GM23248 (cell line): ENCODE measurements around the gene SLC13A4. TPM values are rescaled to one million over a fixed set of nuclear protein-coding genes. Genes with fewer than 3 reads are reported as not detected.

ENCODE experiments used
- DNase-seq: peaks from one replicate; pipeline ENCODE4 v3.0.0-alpha.2; 2015
- H2AFZ ChIP-seq: fragments of 200-600 bp; sonication (generic); 2 replicates; pipeline ENCODE4 v1.6.1; 2016; ENCODE audit warnings: antibody characterized with exemption
- H3F3A ChIP-seq: fragments of 200-600 bp; sonication (generic); 2 replicates; pipeline ENCODE4 v1.6.1; 2016; ENCODE audit warnings: mild to moderate bottlenecking, antibody characterized with exemption, mixed run types; ENCODE audit not compliant: insufficient read depth
- H3K27ac ChIP-seq: fragments of 200-600 bp; sonication (generic); 2 replicates; pipeline ENCODE4 v1.5.1; 2016; ENCODE audit warnings: mild to moderate bottlenecking
- H3K27me3 ChIP-seq: fragments of 200-600 bp; sonication (generic); replicated peaks from 2 replicates; pipeline ENCODE4 v1.6.1; 2016; ENCODE audit warnings: mild to moderate bottlenecking; ENCODE audit not compliant: insufficient read depth
- H3K36me3 ChIP-seq: fragments of 200-600 bp; sonication (generic); 2 replicates; pipeline ENCODE4 v1.6.1; 2016; ENCODE audit warnings: low read depth, mild to moderate bottlenecking
- H3K4me1 ChIP-seq: fragments of 200-600 bp; sonication (generic); 2 replicates; pipeline ENCODE4 v1.6.1; 2016; ENCODE audit warnings: mild to moderate bottlenecking; ENCODE audit not compliant: insufficient read depth
- H3K4me2 ChIP-seq: fragments of 200-600 bp; sonication (generic); one replicate; pipeline ENCODE4 v1.6.1; 2016; ENCODE audit warnings: mild to moderate bottlenecking; ENCODE audit not compliant: unreplicated experiment
- H3K4me3 ChIP-seq: fragments of 200-600 bp; sonication (generic); 2 replicates; pipeline ENCODE4 v1.5.1; 2016; ENCODE audit warnings: mild to moderate bottlenecking
- H3K79me2 ChIP-seq: fragments of 200-600 bp; sonication (generic); 2 replicates; pipeline ENCODE4 v1.6.1; 2016; ENCODE audit warnings: mild to moderate bottlenecking; ENCODE audit not compliant: insufficient read depth
- H3K9ac ChIP-seq: fragments of 200-600 bp; sonication (generic); 2 replicates; pipeline ENCODE4 v1.6.1; 2016; ENCODE audit warnings: mild to moderate bottlenecking
- H3K9me2 ChIP-seq: fragments of 200-600 bp; sonication (generic); 2 replicates; pipeline ENCODE4 v1.6.1; 2016; ENCODE audit warnings: mixed run types, mild to moderate bottlenecking, moderate library complexity; ENCODE audit not compliant: insufficient read depth
- H3K9me3 ChIP-seq: fragments of 200-600 bp; sonication (generic); one replicate; pipeline ENCODE4 v1.6.1; 2017; ENCODE audit warnings: low read depth
- H4K20me1 ChIP-seq: fragments of 200-600 bp; sonication (generic); 2 replicates; pipeline ENCODE4 v1.6.0; 2016; ENCODE audit not compliant: insufficient read depth
- EZH2 ChIP-seq: fragments of 200-600 bp; sonication (generic); IDR thresholded peaks from 2 replicates; pipeline ENCODE4 v1.6.1; 2018; ENCODE audit warnings: antibody characterized with exemption, mild to moderate bottlenecking; ENCODE audit not compliant: insufficient read depth, poor library complexity, severe bottlenecking
- EZH2phosphoT487 ChIP-seq: fragments of 200-600 bp; sonication (generic); IDR thresholded peaks from 2 replicates; pipeline ENCODE4 v1.6.1; 2018; ENCODE audit warnings: antibody characterized with exemption, moderate library complexity, mild to moderate bottlenecking, low read depth; ENCODE audit not compliant: insufficient read depth
- WGBS, 2 experiments: methylation state at CpG; one replicate each; pipeline ENCODE4 v1.1.6; 2015 to 2017; ENCODE audit warnings: low lambda C conversion rate in 2 of 2, low coverage in 1 of 2; ENCODE audit errors: missing lambda C conversion rate in 2 of 2; 5-methylcytosine and 5-hydroxymethylcytosine counted together
- in situ Hi-C: fragments of 300-500 bp; cut with MboI; formaldehyde crosslinking; loops from 2 replicates; pipeline ENCODE4 v1.15.0; 2020
- polyA plus RNA-seq: library from polyadenylated mRNA; unstranded; fragments of >200 nt; fragmentation: Nextera tagmentation; extraction: Ambion mirVana; gene quantifications from 2 replicates; pipeline ENCODE4 v1.2.1, GENCODE V29; 2016
- total RNA-seq: library from RNA; depleted of rRNA; stranded (reverse); fragments of >200 nt; shearing (Covaris generic); gene quantifications from 2 replicates; pipeline ENCODE4 v1.2.3, GENCODE V29; 2014

The SLC13A4 gene
- total and polyA plus RNA-seq, 2 experiments from 2014 or later: 0.11 to 1.9 TPM

GRCh38 chr7:135721198-135721820, 6.7 kb downstream of the SLC13A4 start:
- no peak for DNase-seq
- H3K79me2 ChIP-seq: no peaks in the 10 kb centered on the region
- 91 to 95% methylated on average over 21 of the region's 21 CpGs for WGBS, 2 experiments
- in situ Hi-C loops: no loop called here
- peaks cover 11% of the 10 kb centered on the region for H3K4me1 ChIP-seq
- no peaks in the 10 kb centered on the region for H3K27me3 ChIP-seq
- H3K9me2 ChIP-seq: no peaks in the 10 kb centered on the region
- H3K9me3 ChIP-seq: no peaks in the 10 kb centered on the region
- no peak overlapping the region for H3K4me3 ChIP-seq
- H4K20me1 ChIP-seq: no peaks in the 10 kb centered on the region
- H3F3A ChIP-seq: peaks cover 10% of the 10 kb centered on the region; the same call in 1 of the 2 replicates
- no peak overlapping the region for H3K27ac ChIP-seq
- H2AFZ ChIP-seq: no peak overlapping the region
- no peak for TF ChIP-seq EZH2phosphoT487
- no peak for TF ChIP-seq EZH2
- H3K36me3 ChIP-seq: no peaks in the 10 kb centered on the region
- no peak overlapping the region for H3K9ac ChIP-seq
- H3K4me2 ChIP-seq: no peak overlapping the region

- Histone ChIP-seq H4K20me1 (no peaks in the 10 kb centered on the region), H3K4me1 (peaks cover 21% of the 10 kb centered on the region), H3F3A (peaks cover 16% of the 10 kb centered on the region), H3K9ac (no peak overlapping the region), H3K9me3 (no peaks in the 10 kb centered on the region), H3K79me2 (no peaks in the 10 kb centered on the region), H3K4me3 (no peak overlapping the region), H3K9me2 (no peaks in the 10 kb centered on the region), H3K27ac (no peak overlapping the region), H3K27me3 (no peaks in the 10 kb centered on the region), H3K4me2 (no peak overlapping the region), H2AFZ (no peak overlapping the region), H3K36me3 (no peaks in the 10 kb centered on the region)
- in situ Hi-C loops: no loop called here
- WGBS, 2 experiments: 74% methylated on average over 2 of the region's 2 CpGs; no CpG with 5 or more reads in 1 of the 2 experiments
- TF ChIP-seq EZH2phosphoT487 (no peak), EZH2 (no peak)
- DNase-seq: no peak
Measured at GRCh38 chr7:135719688-135720087, 8.3 kb downstream of the SLC13A4 start.

- Histone ChIP-seq H3F3A (peaks cover 22% of the 10 kb centered on the region), H3K4me3 (no peak overlapping the region), H3K36me3 (no peaks in the 10 kb centered on the region), H3K4me2 (no peak overlapping the region), H2AFZ (no peak overlapping the region), H3K27me3 (no peaks in the 10 kb centered on the region), H3K9ac (no peak overlapping the region), H3K79me2 (no peaks in the 10 kb centered on the region), H3K4me1 (peaks cover 28% of the 10 kb centered on the region), H3K27ac (no peak overlapping the region), H3K9me2 (no peaks in the 10 kb centered on the region), H3K9me3 (no peaks in the 10 kb centered on the region), H4K20me1 (no peaks in the 10 kb centered on the region)
- in situ Hi-C loops: no loop called here
- 95 to 97% methylated on average over 7 of the region's 7 CpGs for WGBS, 2 experiments
- no peak for TF ChIP-seq EZH2phosphoT487
- TF ChIP-seq EZH2: no peak
- DNase-seq: no peak
Measured at GRCh38 chr7:135718794-135719437, 9.1 kb downstream of the SLC13A4 start.

GRCh38 chr7:135718219-135718618, 9.8 kb downstream of the SLC13A4 start:
- Histone ChIP-seq H3K4me1 (peaks cover 32% of the 10 kb centered on the region), H3K79me2 (no peaks in the 10 kb centered on the region)
- WGBS, 2 experiments: 93 to 96% methylated on average over 2 of the region's 2 CpGs

More at GRCh38 chr7:135718219-135718618, 9.8 kb downstream of the SLC13A4 start:
- no peaks in the 10 kb centered on the region for H4K20me1 ChIP-seq
- no peak for DNase-seq
- in situ Hi-C loops: no loop called here
- H3K9me3 ChIP-seq: no peaks in the 10 kb centered on the region
- no peak overlapping the region for H2AFZ ChIP-seq
- H3K27ac ChIP-seq: no peak overlapping the region
- no peaks in the 10 kb centered on the region for H3K9me2 ChIP-seq
- H3K4me2 ChIP-seq: no peak overlapping the region
- no peak overlapping the region for H3K9ac ChIP-seq
- peaks cover 26% of the 10 kb centered on the region for H3F3A ChIP-seq
- H3K27me3 ChIP-seq: no peaks in the 10 kb centered on the region
- no peaks in the 10 kb centered on the region for H3K36me3 ChIP-seq
- TF ChIP-seq EZH2 (no peak), EZH2phosphoT487 (no peak)
- H3K4me3 ChIP-seq: no peak overlapping the region
